DOHH2 (cell line): ENCODE results near the gene UPF2.

Source experiments
- H3F3A ChIP-seq: fragments of 200-600 bp; sonication (generic), shearing (Covaris generic); 2 replicates; pipeline ENCODE4 v1.6.0; 2016; ENCODE audit warnings: antibody characterized with exemption, mild to moderate bottlenecking; ENCODE audit not compliant: control insufficient read depth, insufficient read depth
- H3K27ac ChIP-seq: fragments of 200-600 bp; sonication (generic); 2 replicates; pipeline ENCODE4 v1.5.1; 2014; ENCODE audit warnings: low read depth, mild to moderate bottlenecking, low read length, moderate library complexity
- H3K27me3 ChIP-seq: fragments of 200-600 bp; sonication (generic); 2 replicates; pipeline ENCODE4 v1.6.1; 2014; ENCODE audit warnings: mild to moderate bottlenecking, low read length, mixed read lengths; ENCODE audit not compliant: control insufficient read depth
- H3K36me3 ChIP-seq: fragments of 200-600 bp; sonication (generic); 2 replicates; pipeline ENCODE4 v1.6.1; 2014; ENCODE audit warnings: mild to moderate bottlenecking, low read length, moderate library complexity, mixed read lengths; ENCODE audit not compliant: control insufficient read depth
- H3K4me1 ChIP-seq: fragments of 200-600 bp; sonication (generic); 2 replicates; pipeline ENCODE4 v1.6.1; 2014; ENCODE audit warnings: mild to moderate bottlenecking, low read length, mixed read lengths; ENCODE audit not compliant: control insufficient read depth
- H3K4me2 ChIP-seq: fragments of 200-600 bp; sonication (generic); 2 replicates; pipeline ENCODE4 v1.6.0; 2014; ENCODE audit warnings: mild to moderate bottlenecking, low read length, moderate library complexity
- H3K4me3 ChIP-seq: fragments of 200-600 bp; sonication (generic); 2 replicates; pipeline ENCODE4 v1.5.1; 2014; ENCODE audit warnings: mild to moderate bottlenecking, low read length, mixed read lengths
- H3K79me2 ChIP-seq: fragments of 200-600 bp; sonication (generic); 2 replicates; pipeline ENCODE4 v1.6.1; 2014; ENCODE audit warnings: mild to moderate bottlenecking, low read length, mixed read lengths; ENCODE audit not compliant: control insufficient read depth
- H3K9me2 ChIP-seq: fragments of 200-600 bp; sonication (generic); replicated peaks from 2 replicates; pipeline ENCODE4 v1.6.1; 2014; ENCODE audit warnings: mild to moderate bottlenecking, low read length, mixed read lengths; ENCODE audit not compliant: control insufficient read depth
- H3K9me3 ChIP-seq: fragments of 200-600 bp; sonication (generic); 2 replicates; pipeline ENCODE4 v1.6.1; 2014; ENCODE audit warnings: antibody characterized with exemption, low read length, mixed read lengths; ENCODE audit not compliant: control insufficient read depth, insufficient read depth
- H4K20me1 ChIP-seq: fragments of 200-600 bp; sonication (generic); 2 replicates; pipeline ENCODE4 v1.6.0; 2014; ENCODE audit warnings: low read depth, mild to moderate bottlenecking, antibody characterized with exemption, low read length, moderate library complexity; ENCODE audit not compliant: control insufficient read depth, insufficient read depth
- CTCF ChIP-seq: fragments of 200-600 bp; sonication (generic); IDR thresholded peaks from one replicate; pipeline ENCODE4 v1.5.1; 2014; ENCODE audit warnings: antibody characterized with exemption, mild to moderate bottlenecking, low read depth, low read length; ENCODE audit not compliant: poor library complexity, severe bottlenecking
- EZH2phosphoT487 ChIP-seq: fragments of 200-600 bp; sonication (generic); IDR thresholded peaks from 2 replicates; pipeline ENCODE4 v1.6.1; 2017; ENCODE audit warnings: borderline replicate concordance, mild to moderate bottlenecking, antibody characterized with exemption, low read length, moderate library complexity, mixed read lengths

The UPF2 gene

GRCh38 chr10:11886138-11886474 is 156.5 kb downstream of the UPF2 start:
- Histone ChIP-seq H3K4me1 (no peaks in the 10 kb centered on the region), H3K9me2 (no peaks in the 10 kb centered on the region), H3F3A (no peaks in the 10 kb centered on the region), H3K4me3 (no peak overlapping the region), H3K79me2 (no peaks in the 10 kb centered on the region), H3K27me3 (no peaks in the 10 kb centered on the region), H3K27ac (no peak overlapping the region), H3K36me3 (no peaks in the 10 kb centered on the region), H3K9me3 (no peaks in the 10 kb centered on the region), H4K20me1 (no peaks in the 10 kb centered on the region), H3K4me2 (no peak overlapping the region)
- TF ChIP-seq EZH2phosphoT487, result no peak

GRCh38 chr10:11885437-11886137 is 157.0 kb downstream of the UPF2 start:
- H3K4me3 ChIP-seq, result no peak overlapping the region
- no peaks in the 10 kb centered on the region for H3F3A ChIP-seq
- H3K9me3 ChIP-seq, result no peaks in the 10 kb centered on the region
- no peaks in the 10 kb centered on the region for H3K9me2 ChIP-seq
- no peaks in the 10 kb centered on the region for H3K36me3 ChIP-seq
- no peaks in the 10 kb centered on the region for H4K20me1 ChIP-seq
- no peak overlapping the region for H3K27ac ChIP-seq
- TF ChIP-seq CTCF (no peak), EZH2phosphoT487 (no peak)
- no peaks in the 10 kb centered on the region for H3K27me3 ChIP-seq
- H3K4me1 ChIP-seq, result no peaks in the 10 kb centered on the region
- no peak overlapping the region for H3K4me2 ChIP-seq
- H3K79me2 ChIP-seq, result no peaks in the 10 kb centered on the region

- TF ChIP-seq EZH2phosphoT487, result no peak
- TF ChIP-seq CTCF, result no peak
- H4K20me1 ChIP-seq, result no peaks in the 10 kb centered on the region
Measured at GRCh38 chr10:11884706-11885423, 157.7 kb downstream of the UPF2 start.

More at GRCh38 chr10:11884706-11885423, 157.7 kb downstream of the UPF2 start:
- no peaks in the 10 kb centered on the region for H3K4me1 ChIP-seq
- no peaks in the 10 kb centered on the region for H3K27me3 ChIP-seq
- no peaks in the 10 kb centered on the region for H3F3A ChIP-seq
- no peak overlapping the region for H3K27ac ChIP-seq
- H3K4me3 ChIP-seq, result no peak overlapping the region
- no peaks in the 10 kb centered on the region for H3K79me2 ChIP-seq
- no peaks in the 10 kb centered on the region for H3K9me3 ChIP-seq
- H3K36me3 ChIP-seq, result no peaks in the 10 kb centered on the region
- H3K9me2 ChIP-seq, result no peaks in the 10 kb centered on the region
- no peak overlapping the region for H3K4me2 ChIP-seq
